HG02798 (cell line): ENCODE data around the gene SPARCL1.
"Not testable (repeated sequence)": the region's sequence is repeated elsewhere in the genome, so short reads cannot be mapped to it uniquely, and the experiment has no call there.

ENCODE experiments used
- ATAC-seq: cut with Tn5 transposase; IDR thresholded peaks from one replicate; pipeline ENCODE4 v1.9.1; 2021; ENCODE audit warnings: mild to moderate bottlenecking; ENCODE audit not compliant: unreplicated experiment, poor library complexity

SPARCL1 gene

DNA sequence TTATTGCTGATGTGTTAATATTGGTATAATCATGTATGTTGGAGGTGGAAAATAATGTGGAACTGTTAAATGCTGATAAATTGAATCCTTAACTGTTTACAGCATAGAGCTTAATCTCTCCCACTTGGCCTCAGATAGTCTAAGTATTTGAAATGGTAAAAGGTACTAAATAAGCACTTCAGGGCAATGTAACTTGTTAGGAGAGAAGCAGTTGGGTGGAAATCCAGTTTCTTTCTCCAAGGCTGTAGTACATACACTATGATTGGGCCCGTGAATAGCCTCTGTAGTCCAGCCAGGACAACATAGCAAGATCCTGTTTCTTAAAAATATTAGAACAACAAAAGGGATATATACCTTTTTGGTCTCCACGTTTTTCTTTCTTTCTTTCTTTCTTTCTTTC lies 67.1 kb downstream of the SPARCL1 start:
- ATAC-seq, result no peak

DNA sequence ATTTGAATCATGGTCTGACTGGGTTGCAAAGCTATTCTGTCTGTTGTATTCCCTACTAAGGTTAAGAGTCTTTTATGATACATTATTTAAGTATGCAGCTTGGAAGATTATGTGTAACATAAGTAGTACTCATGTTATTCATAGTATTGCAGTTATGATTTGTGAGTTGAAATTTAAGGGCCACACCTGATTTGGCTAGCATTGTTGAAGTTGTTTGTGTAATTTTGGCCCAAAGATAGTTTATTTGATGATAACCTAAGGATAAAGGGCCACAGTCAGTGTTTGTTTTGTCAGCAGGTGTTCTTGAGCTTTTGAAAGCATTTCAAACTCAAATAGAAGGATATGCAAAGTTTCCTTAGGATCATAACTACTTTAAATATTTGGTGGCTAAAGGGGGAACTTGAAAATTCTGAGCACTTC lies 67.9 kb downstream of the SPARCL1 start:
- no peak for ATAC-seq

DNA sequence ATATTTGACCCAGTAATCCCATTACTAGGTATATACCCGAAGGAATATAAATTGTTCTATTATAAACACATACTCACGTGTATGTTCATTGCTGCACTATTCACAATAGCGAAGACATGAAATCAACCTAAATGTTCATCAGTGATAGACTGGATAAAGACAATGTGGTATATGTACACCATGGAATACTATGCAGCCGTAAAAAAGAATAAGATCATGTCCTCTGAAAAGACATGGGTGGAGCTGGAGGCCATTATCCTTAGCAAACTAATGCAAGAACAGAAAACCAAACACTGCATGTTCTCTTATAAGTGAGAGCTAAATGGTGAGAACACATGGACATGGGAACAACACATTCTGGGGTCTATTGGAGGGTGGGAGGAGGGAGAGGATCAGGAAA lies 70.3 kb downstream of the SPARCL1 start:
- ATAC-seq, result no peak

DNA sequence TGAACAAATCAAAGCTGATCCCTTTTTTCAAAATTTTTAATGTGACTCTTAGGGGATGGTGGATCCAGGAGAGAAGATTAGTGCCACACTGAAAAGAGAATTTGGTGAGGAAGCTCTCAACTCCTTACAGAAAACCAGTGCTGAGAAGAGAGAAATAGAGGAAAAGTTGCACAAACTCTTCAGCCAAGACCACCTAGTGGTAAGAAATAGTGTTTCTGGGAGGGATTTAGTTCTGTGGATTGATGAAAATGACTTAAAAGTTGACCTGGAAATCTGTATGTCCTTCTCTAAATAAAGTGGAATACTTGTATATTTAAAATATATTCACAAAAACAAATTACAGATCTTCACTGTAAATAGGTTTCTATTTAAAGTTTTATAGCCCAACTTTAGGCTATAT lies 77.6 kb downstream of the SPARCL1 start:
- ATAC-seq, result no peak

DNA sequence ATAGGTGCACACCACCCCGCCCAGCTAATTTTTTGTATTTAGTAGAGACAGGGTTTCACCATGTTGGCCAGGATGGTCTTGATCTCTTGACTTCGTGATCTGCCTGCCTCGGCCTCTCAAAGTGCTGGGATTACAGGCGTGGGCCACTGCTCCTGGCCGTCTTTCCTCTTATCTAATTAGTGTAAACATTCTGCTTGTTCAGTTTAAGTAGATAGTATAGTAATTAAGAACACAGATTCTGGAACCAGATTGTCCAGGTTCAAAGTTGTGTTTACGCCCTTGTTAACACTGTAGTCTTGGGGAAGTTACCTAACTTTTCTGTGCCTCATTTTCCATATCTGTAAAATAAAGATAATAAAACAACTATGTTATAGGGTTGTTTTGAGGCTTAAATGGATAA lies 82.8 kb downstream of the SPARCL1 start:
- ATAC-seq, result not testable (repeated sequence)

DNA sequence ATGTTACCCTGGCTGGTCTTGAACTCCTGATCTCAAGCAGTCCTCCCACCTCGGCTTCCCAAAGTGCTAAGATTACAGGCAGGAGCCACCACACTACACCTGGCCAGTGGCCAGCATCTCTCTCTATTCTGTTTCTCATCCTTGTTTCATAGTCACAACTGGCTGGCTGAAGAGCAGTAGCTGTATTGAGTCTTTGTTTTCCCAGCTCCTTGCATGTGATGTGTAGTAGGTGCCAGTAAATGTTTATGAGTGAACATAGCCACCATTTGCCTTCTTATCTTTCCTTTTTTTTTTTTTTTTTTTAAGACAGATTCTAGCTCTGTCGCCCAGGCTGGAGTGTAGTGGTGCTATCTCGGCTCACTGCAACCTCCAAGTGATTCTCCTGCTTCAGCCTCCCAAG lies 83.2 kb downstream of the SPARCL1 start:
- ATAC-seq, result no peak

DNA sequence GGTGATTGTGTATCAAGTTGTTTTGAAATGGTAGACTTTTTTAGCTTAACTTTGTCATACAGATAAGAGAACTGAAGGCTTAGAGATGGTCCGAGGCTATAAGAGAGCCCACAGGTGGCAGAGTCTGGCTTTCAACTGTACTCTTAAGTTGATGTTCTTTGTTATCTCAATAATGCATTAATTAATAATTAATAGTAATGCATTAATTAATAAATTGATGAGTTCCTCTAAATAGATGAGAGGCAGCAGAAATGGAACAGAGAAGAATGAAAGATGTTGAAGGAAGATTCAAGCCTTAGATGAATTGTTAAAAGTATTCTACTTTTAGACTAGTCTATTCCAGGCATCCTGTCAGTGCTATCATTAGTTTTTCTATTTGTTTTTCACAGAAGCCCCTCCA lies 84.4 kb downstream of the SPARCL1 start:
- ATAC-seq, result no peak

DNA sequence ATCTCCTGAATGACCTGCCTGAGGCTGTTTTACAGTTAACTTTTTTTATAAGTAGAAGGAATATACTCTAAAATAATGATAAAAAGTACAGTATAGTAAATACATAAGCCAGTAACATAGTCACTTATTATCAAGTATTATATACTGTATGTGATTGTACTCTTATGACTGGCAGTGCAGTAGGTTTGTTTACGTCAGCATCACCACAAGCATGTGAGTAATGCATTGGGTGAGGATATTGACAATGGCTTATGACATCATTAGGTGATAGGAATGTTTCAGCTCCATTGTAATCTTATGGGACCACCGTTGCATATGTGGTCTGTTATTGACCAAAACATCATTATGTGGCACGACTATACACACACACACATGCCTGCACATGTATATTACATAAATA lies 86.3 kb downstream of the SPARCL1 start:
- no peak for ATAC-seq

DNA sequence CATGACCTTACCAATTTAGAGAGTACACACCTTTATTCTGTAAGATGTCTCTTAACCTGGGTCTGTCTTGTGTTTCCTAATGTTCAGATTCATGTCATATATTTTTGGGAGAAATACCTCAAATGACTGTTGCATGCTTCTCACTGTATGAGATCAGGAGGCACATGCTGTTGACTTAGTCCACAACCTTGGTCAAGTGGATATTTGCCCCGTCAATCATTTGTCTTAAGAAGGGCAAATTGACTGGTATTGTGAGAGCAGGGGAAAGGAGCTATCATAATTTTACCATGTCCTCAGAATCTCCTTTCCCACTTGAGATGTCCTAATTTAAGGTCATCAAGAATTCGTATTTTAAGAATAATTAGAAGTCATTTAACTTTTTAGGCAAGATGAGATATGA lies 95.8 kb downstream of the SPARCL1 start:
- ATAC-seq, result no peak

DNA sequence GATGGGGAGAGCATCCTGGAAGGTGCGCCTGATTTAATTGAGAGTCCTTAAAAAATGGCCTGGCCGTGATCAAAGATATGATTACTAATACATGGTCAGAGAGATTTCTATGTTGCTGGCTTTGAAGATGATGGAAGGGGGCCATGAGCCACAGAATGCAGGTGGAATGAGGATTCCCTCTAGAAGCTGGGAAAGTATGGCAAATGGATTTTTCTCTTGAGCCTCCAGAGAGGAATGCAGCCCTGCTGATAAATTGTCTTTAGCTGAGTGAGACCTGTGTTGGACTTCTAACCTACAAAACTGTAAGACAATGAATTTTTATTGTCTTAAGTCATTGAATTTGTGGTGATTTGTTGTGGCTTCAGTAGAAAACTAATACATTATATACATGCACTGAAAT lies 99.1 kb downstream of the SPARCL1 start:
- no peak for ATAC-seq

DNA sequence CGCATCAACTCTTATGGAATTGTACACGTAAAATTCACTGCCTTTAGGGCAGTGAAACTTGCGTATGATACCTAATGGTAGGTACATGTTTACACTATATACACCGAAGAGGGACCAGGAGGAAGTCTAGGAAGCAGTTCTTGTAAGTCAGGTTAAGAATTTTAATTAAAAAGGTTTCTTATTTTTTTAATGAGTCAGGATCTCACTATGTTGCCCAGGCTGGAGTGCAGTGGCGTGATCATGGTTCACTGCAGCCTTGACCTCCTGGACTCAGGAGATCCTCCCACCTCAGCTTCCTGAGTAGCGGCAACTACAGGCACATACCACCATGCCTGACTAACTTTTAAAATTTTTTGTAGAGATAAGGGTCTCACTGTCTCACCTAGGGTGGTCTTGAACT lies 100.2 kb downstream of the SPARCL1 start:
- ATAC-seq, result no peak

DNA sequence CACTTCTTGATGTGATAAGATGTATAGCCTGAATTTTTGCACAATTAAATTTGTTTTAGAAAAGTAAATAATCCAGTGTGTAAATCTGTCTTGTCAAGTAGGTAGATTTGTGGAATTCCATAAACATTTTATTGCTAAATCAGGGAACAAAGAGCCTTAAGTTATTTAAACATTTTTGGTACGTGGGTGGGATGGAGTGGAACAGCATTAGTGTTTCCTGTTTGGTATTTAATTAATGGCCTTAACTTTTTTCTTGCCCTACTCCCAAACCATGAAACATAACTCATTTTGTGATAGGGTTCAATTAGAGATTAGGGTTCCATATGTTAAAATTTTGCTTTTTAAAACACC lies 101.7 kb downstream of the SPARCL1 start:
- no peak for ATAC-seq

DNA sequence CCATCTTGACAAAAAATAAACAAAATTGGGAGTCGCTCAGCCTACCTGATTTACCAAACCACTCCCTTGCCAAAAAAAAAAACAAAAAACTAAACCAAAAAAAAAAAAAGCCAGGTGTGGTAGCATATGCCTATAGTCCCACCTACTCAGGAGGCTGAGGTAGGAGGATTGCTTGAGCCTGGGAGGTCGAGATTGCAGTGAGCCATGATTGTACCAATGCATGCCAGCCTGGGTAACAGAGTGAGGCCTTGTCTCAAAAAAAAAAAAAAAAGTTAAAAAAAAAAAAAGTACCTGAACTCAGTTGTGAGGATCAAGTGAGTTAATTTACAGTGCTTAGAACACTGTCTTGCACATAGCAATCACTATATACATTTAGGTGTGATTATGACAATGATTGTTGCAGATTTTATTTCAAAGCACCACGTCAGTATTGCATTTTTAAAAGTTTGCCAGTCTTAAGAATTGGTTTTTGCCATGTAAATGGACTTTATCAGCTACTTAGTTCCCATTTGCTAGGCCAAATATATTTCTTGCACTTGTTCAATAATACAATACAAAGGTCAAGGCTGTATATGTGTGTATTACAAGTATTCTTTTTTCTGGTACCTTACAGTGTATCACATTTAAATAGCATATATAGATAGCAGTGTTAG lies 102.2 kb downstream of the SPARCL1 start:
- no peak for ATAC-seq

DNA sequence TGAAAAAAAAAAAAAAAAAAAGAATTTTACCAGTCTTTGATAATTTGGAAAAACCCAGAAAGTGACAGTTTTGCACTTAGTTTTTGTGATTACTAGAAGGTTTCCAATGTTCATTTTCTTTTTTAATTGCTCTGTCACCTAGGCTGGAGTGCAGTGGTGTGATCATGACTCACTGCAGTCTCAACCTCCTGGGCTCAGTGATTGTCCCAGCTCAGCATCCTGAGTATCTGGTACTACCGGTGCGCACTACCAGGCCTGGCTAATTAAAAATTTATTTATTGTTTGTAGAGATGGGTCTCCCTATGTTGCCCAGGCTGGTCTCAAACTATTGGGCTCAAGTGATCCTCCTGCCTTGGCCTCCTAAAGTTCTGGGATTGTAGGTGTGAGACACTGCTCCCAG lies 103.5 kb downstream of the SPARCL1 start:
- no peak for ATAC-seq

DNA sequence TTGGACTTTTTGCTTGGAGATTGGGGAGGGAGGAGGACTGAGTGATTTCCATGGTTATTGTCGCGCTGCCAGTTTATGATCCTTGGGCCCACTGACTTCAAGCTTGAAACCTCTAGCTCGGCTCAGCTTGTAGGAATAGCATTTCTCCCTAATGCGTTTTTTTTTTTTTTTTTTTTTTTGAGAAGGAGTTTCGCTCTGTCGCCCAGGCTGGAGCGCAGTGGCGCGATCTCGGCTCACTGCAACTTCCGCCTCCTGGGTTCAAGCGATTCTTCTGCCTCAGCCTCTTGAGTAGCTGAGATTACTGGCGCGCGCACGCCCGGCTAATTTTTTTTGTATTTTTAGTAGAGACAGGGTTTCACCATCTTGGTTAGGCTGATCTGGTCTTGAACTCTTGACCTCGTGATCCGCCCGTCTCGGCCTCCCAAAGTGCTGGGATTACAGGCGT lies 105.1 kb downstream of the SPARCL1 start:
- ATAC-seq, result not testable (repeated sequence)
